ENCODE data around the gene ZNF493. TPM values are rescaled to one million over a fixed set of nuclear protein-coding genes. Genes with fewer than 3 reads are reported as not detected.

ZNF493 gene
- total RNA-seq, 4 donors from 2014 or later, result 9.2 to 54.2 (median 20.4) TPM

DNA sequence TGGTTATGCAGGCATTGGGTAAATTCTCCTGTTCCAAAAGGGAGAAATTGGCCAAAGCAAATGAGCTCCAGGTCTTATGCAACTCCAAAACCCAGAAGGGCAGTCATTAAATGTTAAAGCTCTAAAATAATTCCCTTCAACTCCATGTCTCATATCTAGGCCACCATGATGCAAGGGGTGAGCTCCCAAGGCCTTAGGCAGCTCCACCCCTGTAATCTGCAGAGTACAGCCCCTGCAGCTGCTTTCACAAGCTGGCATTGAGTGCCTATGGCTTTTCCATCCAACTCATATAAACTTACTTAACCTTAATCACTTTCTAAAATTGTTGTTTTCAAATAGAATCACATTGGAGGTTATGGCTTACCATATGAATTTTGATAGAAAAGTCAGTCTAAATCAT lies 63.8 kb downstream of the ZNF493 start:
- ATAC-seq, result no peak
- Histone ChIP-seq H3K27ac (no peak overlapping the region), H3K4me3 (no peak overlapping the region), H3K4me1 (no peaks in the 10 kb centered on the region), H3K36me3 (no peaks in the 10 kb centered on the region), H3K9me3 (peaks cover 0 to 21% (median 0%) of the 10 kb centered on the region in 3 donors), H3K27me3 (peaks cover 22% of the 10 kb centered on the region)
- TF ChIP-seq POLR2A (IDR thresholded peaks at IDR 0.05) (no peak), EP300 (IDR thresholded peaks at IDR 0.05) (no peak), CTCF (IDR thresholded peaks at IDR 0.05) (no peak), POLR2AphosphoS5 (IDR thresholded peaks at IDR 0.05) (no peak)

- H3K9me3 ChIP-seq, result peaks cover 0 to 18% (median 0%) of the 10 kb centered on the region in 3 donors
- WGBS, 2 donors (ENCODE audit: low coverage in 1 of 2), result 92 to 94% methylated on average over 2 to 16 of the region's 16 CpGs
- H3K27ac ChIP-seq, result no peak overlapping the region
- TF ChIP-seq POLR2A (IDR thresholded peaks at IDR 0.05), result no peak
- no peak for TF ChIP-seq CTCF (IDR thresholded peaks at IDR 0.05)
- no peak for TF ChIP-seq EP300 (IDR thresholded peaks at IDR 0.05)
- no peak for TF ChIP-seq POLR2AphosphoS5 (IDR thresholded peaks at IDR 0.05)
- no peak for ATAC-seq
- H3K4me3 ChIP-seq, result no peak overlapping the region
- no peaks in the 10 kb centered on the region for H3K4me1 ChIP-seq
- no peaks in the 10 kb centered on the region for H3K36me3 ChIP-seq
- peaks cover 22% of the 10 kb centered on the region for H3K27me3 ChIP-seq
Observed at GRCh38 chr19:21462540-21462939, 65.6 kb downstream of the ZNF493 start.

GRCh38 chr19:21463449-21464105 lies 66.6 kb downstream of the ZNF493 start:
- Histone ChIP-seq H3K4me1 (no peaks in the 10 kb centered on the region), H3K36me3 (no peaks in the 10 kb centered on the region), H3K27me3 (peaks cover 22% of the 10 kb centered on the region), H3K9me3 (peaks cover 0 to 14% (median 0%) of the 10 kb centered on the region in 3 donors), H3K27ac (no peak overlapping the region), H3K4me3 (peak overlapping the region in 1 of 2 donors; percentile 12)
- WGBS, 2 donors (ENCODE audit: low coverage in 1 of 2), result 0 to 9% methylated on average over 1 to 8 of the region's 38 CpGs
- TF ChIP-seq EP300 (IDR thresholded peaks at IDR 0.05) (no peak), POLR2AphosphoS5 (IDR thresholded peaks at IDR 0.05) (no peak), CTCF (IDR thresholded peaks at IDR 0.05) (no peak), POLR2A (IDR thresholded peaks at IDR 0.05) (no peak)
- ATAC-seq, result no peak

- H3K27ac ChIP-seq, result no peak overlapping the region
- ATAC-seq, result no peak
- H3K4me3 ChIP-seq, result no peak overlapping the region
- WGBS, 2 donors (ENCODE audit: low coverage in 1 of 2), result 20 to 100% methylated on average over 1 of the region's 8 CpGs
- H3K36me3 ChIP-seq, result no peaks in the 10 kb centered on the region
- H3K9me3 ChIP-seq, result peaks cover 0 to 14% (median 0%) of the 10 kb centered on the region in 3 donors
- no peaks in the 10 kb centered on the region for H3K4me1 ChIP-seq
- peaks cover 26% of the 10 kb centered on the region for H3K27me3 ChIP-seq
- no peak for TF ChIP-seq POLR2A (IDR thresholded peaks at IDR 0.05)
- no peak for TF ChIP-seq POLR2AphosphoS5 (IDR thresholded peaks at IDR 0.05)
- TF ChIP-seq CTCF (IDR thresholded peaks at IDR 0.05), result no peak
- no peak for TF ChIP-seq EP300 (IDR thresholded peaks at IDR 0.05)
Observed at GRCh38 chr19:21466627-21467026, 69.7 kb downstream of the ZNF493 start.

DNA sequence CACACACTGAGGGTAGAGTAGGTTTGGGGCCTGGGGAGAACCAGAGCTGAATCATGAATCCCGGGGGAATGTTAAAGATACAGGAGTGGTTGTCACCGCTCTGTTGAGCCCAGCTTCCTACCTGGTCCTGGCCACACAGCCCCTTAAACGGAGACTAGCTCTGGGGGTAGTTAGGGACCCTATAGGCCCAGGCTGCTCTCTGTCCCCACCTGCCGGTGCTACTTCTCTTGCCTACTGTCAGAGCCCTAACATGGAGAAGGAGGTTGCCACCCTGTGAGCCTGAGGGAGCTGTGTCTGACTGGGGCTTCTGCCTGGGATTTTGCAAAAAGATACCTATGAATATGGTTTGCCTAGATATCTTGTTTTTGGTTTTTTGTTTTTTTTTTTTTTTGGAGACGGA lies 71.9 kb downstream of the ZNF493 start:
- Histone ChIP-seq H3K4me3 (no peak overlapping the region), H3K36me3 (no peaks in the 10 kb centered on the region), H3K9me3 (peaks cover 0 to 2% (median 0%) of the 10 kb centered on the region in 3 donors), H3K4me1 (no peaks in the 10 kb centered on the region), H3K27me3 (peaks cover 10% of the 10 kb centered on the region), H3K27ac (no peak overlapping the region)
- no peak for TF ChIP-seq POLR2A (IDR thresholded peaks at IDR 0.05)
- WGBS, 2 donors (ENCODE audit: low coverage in 1 of 2), result no CpG with 5 or more reads among the region's 5 CpGs
- ATAC-seq, result no peak

All from gastroesophageal sphincter (tissue), 4 donors.